ENCODE results near the gene CNTNAP5.

DNA sequence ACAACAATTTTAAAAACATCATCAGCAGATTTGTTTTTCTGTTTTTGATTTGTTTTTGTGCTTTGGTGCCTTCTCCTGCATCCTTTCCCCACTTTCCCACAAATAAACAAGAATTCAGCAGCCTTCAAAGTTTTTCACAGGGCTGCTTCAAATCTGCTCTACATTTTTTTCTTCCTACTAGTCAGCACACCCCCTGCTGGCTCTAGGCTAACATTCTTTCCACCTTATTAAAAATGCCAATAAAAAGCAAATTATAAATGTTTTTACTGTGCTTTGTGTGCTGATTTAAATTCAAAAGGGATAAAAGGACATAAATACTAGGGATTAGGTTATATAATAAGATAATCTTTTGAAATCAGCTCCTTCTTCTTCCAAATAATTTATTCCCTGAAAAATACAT, 6.2 kb upstream of the CNTNAP5 start:
- TF ChIP-seq POLR2AphosphoS5 (IDR thresholded peaks at IDR 0.05; ENCODE audit: low read depth, low read length), result no peak
- TF ChIP-seq, protein P1, sequence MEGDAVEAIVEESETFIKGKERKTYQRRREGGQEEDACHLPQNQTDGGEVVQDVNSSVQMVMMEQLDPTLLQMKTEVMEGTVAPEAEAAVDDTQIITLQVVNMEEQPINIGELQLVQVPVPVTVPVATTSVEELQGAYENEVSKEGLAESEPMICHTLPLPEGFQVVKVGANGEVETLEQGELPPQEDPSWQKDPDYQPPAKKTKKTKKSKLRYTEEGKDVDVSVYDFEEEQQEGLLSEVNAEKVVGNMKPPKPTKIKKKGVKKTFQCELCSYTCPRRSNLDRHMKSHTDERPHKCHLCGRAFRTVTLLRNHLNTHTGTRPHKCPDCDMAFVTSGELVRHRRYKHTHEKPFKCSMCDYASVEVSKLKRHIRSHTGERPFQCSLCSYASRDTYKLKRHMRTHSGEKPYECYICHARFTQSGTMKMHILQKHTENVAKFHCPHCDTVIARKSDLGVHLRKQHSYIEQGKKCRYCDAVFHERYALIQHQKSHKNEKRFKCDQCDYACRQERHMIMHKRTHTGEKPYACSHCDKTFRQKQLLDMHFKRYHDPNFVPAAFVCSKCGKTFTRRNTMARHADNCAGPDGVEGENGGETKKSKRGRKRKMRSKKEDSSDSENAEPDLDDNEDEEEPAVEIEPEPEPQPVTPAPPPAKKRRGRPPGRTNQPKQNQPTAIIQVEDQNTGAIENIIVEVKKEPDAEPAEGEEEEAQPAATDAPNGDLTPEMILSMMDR (IDR thresholded peaks at IDR 0.05), result no peak; the same call in 1 of the 2 replicates
- TF ChIP-seq, protein P2, sequence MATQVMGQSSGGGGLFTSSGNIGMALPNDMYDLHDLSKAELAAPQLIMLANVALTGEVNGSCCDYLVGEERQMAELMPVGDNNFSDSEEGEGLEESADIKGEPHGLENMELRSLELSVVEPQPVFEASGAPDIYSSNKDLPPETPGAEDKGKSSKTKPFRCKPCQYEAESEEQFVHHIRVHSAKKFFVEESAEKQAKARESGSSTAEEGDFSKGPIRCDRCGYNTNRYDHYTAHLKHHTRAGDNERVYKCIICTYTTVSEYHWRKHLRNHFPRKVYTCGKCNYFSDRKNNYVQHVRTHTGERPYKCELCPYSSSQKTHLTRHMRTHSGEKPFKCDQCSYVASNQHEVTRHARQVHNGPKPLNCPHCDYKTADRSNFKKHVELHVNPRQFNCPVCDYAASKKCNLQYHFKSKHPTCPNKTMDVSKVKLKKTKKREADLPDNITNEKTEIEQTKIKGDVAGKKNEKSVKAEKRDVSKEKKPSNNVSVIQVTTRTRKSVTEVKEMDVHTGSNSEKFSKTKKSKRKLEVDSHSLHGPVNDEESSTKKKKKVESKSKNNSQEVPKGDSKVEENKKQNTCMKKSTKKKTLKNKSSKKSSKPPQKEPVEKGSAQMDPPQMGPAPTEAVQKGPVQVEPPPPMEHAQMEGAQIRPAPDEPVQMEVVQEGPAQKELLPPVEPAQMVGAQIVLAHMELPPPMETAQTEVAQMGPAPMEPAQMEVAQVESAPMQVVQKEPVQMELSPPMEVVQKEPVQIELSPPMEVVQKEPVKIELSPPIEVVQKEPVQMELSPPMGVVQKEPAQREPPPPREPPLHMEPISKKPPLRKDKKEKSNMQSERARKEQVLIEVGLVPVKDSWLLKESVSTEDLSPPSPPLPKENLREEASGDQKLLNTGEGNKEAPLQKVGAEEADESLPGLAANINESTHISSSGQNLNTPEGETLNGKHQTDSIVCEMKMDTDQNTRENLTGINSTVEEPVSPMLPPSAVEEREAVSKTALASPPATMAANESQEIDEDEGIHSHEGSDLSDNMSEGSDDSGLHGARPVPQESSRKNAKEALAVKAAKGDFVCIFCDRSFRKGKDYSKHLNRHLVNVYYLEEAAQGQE (IDR thresholded peaks at IDR 0.05; ENCODE audit: insufficient read depth in 1 of 2, low read depth in 2 of 2, low read length in 1 of 2), result no peak
- no peak for TF ChIP-seq SIN3A (IDR thresholded peaks at IDR 0.05; ENCODE audit: borderline replicate concordance, insufficient read depth, low read depth, low read length)
- TF ChIP-seq TCF7L2 (IDR thresholded peaks at IDR 0.05; ENCODE audit: low read depth, low read length), result no peak
